ENCODE data around the gene KCNH3. TPM values are rescaled to one million over a fixed set of nuclear protein-coding genes. Genes with fewer than 3 reads are reported as not detected.
"Not testable (repeated sequence)": the region's sequence is repeated elsewhere in the genome, so short reads cannot be mapped to it uniquely, and the experiment has no call there.

Gene KCNH3
- total and polyA plus RNA-seq, 10 of the 15 experiments (the other 5 are each of a cell fraction or from before 2014, with no cell fraction given): 0.03 to 0.45 (median 0.08) TPM; not detected in 5

DNA sequence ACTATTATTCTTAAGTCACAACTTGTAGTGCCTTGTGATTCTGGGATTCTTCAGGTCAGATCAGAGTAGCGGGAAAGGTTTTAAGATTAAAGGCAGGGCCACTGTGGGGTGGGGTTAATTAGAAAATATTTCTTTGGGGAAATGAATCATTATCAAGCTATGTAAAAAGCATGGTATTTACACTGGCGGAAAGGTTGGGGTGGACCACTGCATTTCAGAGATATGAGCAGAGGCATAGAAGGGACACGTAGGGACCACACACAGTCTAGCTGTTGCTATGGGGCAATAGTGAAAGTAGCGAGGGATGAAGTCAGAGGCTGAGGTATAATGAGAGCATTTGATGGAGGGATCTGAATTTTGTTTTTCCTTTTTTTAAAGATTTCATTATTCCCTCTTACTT lies 31.7 kb upstream of the KCNH3 start:
- TF ChIP-seq ZNF207 (IDR thresholded peaks at IDR 0.05; ENCODE audit: borderline replicate concordance): no peak
- in situ Hi-C loops (cut with MboI) (no loop called here), intact Hi-C loops (cut with micrococcal nuclease; ENCODE audit: unreplicated experiment) (no loop called here)
- ATAC-seq: no peak
- Histone ChIP-seq H3K36me3 (ENCODE audit: control insufficient read depth in 2 of 2, insufficient read depth in 2 of 2, low read length in 1 of 2) (peaks cover 0 to 16% of the 10 kb centered on the region in 2 experiments; a peak in 3 of 4 replicates), H3K79me2 (ENCODE audit: control insufficient read depth, insufficient read depth, low read length) (no peaks in the 10 kb centered on the region), H2AFZ (ENCODE audit: control insufficient read depth, low read depth, low read length) (no peak overlapping the region), H3K27me3 (replicated peaks in 1 of 2; ENCODE audit: control insufficient read depth in 2 of 2, insufficient read depth in 2 of 2, low read length in 1 of 2) (no peaks in the 10 kb centered on the region), H3K9me3 (replicated peaks; ENCODE audit: control insufficient read depth, insufficient read depth, low read length) (no peaks in the 10 kb centered on the region), H3K27ac (ENCODE audit: control insufficient read depth, insufficient read depth) (no peak overlapping the region), H3K4me2 (ENCODE audit: control insufficient read depth, insufficient read depth) (no peak overlapping the region), H4K20me1 (ENCODE audit: control insufficient read depth, insufficient read depth) (no peaks in the 10 kb centered on the region), H3K4me3 (no peak overlapping the region), H3K4me1 (ENCODE audit: control insufficient read depth, insufficient read depth, low read length) (no peaks in the 10 kb centered on the region; the same call in 1 of the 2 replicates), H3K9ac (ENCODE audit: control insufficient read depth, insufficient read depth, low read length) (no peak overlapping the region)
- no peak for DNase-seq (ENCODE audit: low read depth, low spot score)
- ChIA-PET SMC1A (ENCODE audit: uncharacterized antibody, unreplicated experiment) (interaction anchor here (1.1 to 33.2 kb wide), 2 partner anchors 13 to 146 kb away, joined by 3 to 740 read pairs; partner anchors contain the start of gene SPATS2), POLR2A (interaction anchor here (0.5 kb wide), 1 partner anchor 38 kb away, joined by 4 read pairs; no protein-coding TSS in a partner anchor), CTCF (interaction anchor here (0.6 to 6.1 kb wide), 4 partner anchors 10 to 149 kb away, joined by 3 to 39 read pairs (median 4); no protein-coding TSS in a partner anchor), RAD21 (ENCODE audit: unreplicated experiment) (interaction anchor here (0.7 to 2.4 kb wide), 3 partner anchors 149 to 184 kb away, joined by 3 to 11 read pairs (median 7); partner anchors contain the start of gene TROAP)
- FAIRE-seq: no peak
- 99% methylated on average over 4 of the region's 4 CpGs for WGBS (ENCODE audit: insufficient coverage, insufficient replicate concordance, low lambda C conversion rate, missing lambda C conversion rate)
- BruUV-seq (replicated peaks): no TSS peak

DNA sequence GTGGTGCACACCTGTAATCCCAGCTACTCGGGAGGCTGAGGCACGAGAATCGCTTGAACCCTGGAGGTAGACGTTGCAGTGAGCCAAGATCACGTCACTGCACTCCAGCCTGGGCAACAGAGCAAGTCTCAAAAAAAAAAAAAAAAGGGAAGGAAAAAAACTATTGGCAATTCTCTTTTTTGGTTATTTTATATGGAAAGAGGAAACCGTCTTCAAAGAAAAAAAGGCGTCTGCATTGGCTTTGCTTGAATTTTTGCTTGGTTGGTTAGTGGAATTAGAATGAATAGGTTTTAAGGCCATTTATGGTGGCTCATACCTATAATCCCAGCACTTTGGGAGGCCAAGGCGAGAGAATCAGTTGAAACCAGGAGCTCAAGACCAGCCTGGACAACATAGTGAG lies 29.1 kb upstream of the KCNH3 start:
- intact Hi-C loops (cut with micrococcal nuclease; ENCODE audit: unreplicated experiment): not testable (repeated sequence)
- 97% methylated on average over 8 of the region's 8 CpGs for WGBS (ENCODE audit: insufficient coverage, insufficient replicate concordance, low lambda C conversion rate, missing lambda C conversion rate)

More for the DNA sequence above, 29.1 kb upstream of the KCNH3 start:
- BruUV-seq (replicated peaks); H3K4me1 ChIP-seq (ENCODE audit: control insufficient read depth, insufficient read depth, low read length); ATAC-seq; H3K36me3 ChIP-seq (ENCODE audit: control insufficient read depth in 2 of 2, insufficient read depth in 2 of 2, low read length in 1 of 2); H3K4me2 ChIP-seq (ENCODE audit: control insufficient read depth, insufficient read depth); H3K9me3 ChIP-seq (replicated peaks; ENCODE audit: control insufficient read depth, insufficient read depth, low read length); DNase-seq (ENCODE audit: low read depth, low spot score); H3K27me3 ChIP-seq (replicated peaks in 1 of 2; ENCODE audit: control insufficient read depth in 2 of 2, insufficient read depth in 2 of 2, low read length in 1 of 2); H4K20me1 ChIP-seq (ENCODE audit: control insufficient read depth, insufficient read depth); H3K4me3 ChIP-seq; H3K79me2 ChIP-seq (ENCODE audit: control insufficient read depth, insufficient read depth, low read length); H3K9ac ChIP-seq (ENCODE audit: control insufficient read depth, insufficient read depth, low read length); H2AFZ ChIP-seq (ENCODE audit: control insufficient read depth, low read depth, low read length); FAIRE-seq; H3K27ac ChIP-seq (ENCODE audit: control insufficient read depth, insufficient read depth); in situ Hi-C loops (cut with MboI): not testable (repeated sequence)
- POLR2A ChIA-PET: interaction anchor here (0.6 to 0.7 kb wide), 3 partner anchors 112 to 411 kb away, joined by 3 to 5 read pairs (median 3); no protein-coding TSS in a partner anchor
- SMC1A ChIA-PET (ENCODE audit: uncharacterized antibody, unreplicated experiment): interaction anchor here (6.4 to 33.2 kb wide), 2 partner anchors 11 to 148 kb away, joined by 43 to 740 read pairs; partner anchors contain the start of gene SPATS2
- CTCF ChIA-PET: interaction anchor here (0.6 to 10.1 kb wide), 8 partner anchors 13 to 241 kb away, joined by 3 to 712 read pairs (median 9); partner anchors contain the start of gene SPATS2
- RAD21 ChIA-PET (ENCODE audit: unreplicated experiment): interaction anchor here (0.7 to 7.3 kb wide), 6 partner anchors 12 to 221 kb away, joined by 3 to 258 read pairs (median 4); no protein-coding TSS in a partner anchor
